Activated effector memory CD4-positive, alpha-beta T cell treated with Interleukin-2 at 50 U/mL for 16 hours (primary cell): Measurements from ENCODE around the gene KCND1.
"Not testable (repeated sequence)": the region's sequence is repeated elsewhere in the genome, so short reads cannot be mapped to it uniquely, and the experiment has no call there.

Experiments used
- DNase-seq: peaks from one replicate; pipeline ENCODE4 v3.0.0-alpha.2; 2020

KCND1 gene

DNA sequence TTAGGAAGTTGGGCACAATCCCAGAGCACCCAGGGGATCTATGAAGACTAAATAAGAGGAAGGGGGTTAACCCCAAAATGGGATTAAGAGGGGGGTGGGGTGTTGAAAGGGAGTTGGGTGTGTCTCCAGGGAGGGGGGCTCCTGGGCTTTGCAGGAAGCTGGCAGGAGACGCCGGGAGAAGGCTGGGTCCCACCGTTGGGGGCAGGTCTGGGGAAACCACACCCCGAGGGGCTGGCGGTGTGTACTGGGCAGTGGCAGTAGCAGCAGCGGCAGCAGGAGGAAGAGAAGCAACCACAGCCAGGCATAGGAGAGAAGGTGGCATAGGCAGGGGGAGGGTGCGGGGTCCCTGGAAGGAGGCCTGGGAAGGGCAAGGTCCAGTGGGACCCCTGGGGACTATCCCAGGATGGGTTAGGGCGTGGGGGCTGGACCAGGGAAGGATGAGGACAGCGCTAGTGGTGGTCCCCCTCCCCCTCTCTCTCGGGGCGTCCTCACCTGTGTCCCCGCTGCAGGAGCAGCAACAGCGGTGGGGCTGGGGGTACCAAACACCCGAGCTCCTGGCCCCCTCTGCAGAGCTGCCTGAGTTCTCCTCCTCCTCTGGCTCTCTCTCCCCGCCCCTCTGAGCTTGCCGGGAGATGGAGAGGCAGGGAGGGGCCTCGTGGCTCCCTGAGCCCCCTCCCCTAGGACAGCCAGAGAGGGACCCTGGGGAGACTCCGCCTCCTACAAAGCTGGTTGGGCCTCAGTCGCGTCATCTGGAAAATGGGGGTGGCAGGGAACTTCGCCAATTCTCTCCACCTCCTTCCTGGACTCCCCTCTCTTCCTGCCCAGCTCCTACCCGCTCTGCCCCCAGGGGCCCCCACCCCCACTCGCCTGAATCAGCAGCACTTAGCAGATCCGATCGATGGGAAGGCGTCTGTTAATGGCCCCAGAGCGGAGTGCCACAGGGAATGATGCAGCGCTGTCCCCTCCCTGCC lies at the start of gene KCND1:
Gene KCND1 (minus strand): TSS at position 596 of the 971 bp plus-strand sequence. CDS start 1,573 bp downstream, outside the sequence.
- no peak for DNase-seq

DNA sequence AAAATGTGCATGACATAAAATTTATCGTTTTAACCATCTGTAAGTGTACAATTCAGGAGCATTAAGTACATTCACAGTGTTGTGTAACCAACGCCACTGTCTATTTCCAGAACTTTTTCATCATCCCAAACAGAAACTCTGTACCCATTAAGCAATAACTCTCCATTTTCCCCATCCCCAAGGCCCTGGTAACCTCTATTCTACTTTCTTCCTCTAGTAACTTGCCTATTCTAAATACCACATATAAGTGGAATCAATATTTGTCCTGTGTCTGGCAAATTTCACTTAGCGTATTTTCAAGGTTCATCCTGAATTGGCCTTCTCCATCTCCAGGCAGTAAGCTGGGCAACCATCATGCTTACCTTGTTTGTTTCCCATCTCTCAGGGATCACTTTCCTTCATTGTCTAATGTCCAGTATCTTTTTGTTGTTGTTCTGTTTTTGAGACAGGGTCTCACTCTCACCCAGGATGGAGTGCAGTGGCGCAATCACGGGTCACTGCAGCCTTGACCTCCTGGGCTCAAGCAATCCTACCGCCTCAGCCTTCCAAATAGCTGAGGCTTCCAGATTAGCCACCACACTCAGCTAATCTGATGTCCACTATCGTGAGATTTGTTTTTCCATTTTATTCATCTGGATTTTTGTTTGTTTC lies 48.1 kb upstream of the KCND1 start:
- DNase-seq: no peak

DNA sequence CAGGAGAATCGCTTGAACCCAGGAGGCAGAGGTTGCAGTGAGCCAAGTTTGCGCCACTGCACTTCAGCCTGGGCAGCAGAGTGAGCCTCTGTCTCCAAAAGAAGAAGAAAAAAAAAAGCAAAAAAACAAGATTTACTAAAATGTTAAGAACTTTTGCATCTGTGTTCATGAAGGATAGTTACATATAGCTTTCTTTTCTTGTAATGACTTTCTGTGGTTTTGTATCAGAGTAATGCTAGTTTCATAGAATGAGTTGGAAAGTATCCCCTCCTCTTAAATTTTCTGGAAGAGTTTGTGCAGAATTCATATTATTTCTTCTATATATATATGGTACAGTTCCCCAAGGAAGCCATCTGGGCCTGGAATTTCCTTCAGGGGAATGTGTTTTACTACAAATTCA lies 47.4 kb upstream of the KCND1 start:
- DNase-seq: no peak

- DNase-seq: no peak
Observed at GRCh38 chrX:49003696-49004095, 32.1 kb upstream of the KCND1 start.

DNA sequence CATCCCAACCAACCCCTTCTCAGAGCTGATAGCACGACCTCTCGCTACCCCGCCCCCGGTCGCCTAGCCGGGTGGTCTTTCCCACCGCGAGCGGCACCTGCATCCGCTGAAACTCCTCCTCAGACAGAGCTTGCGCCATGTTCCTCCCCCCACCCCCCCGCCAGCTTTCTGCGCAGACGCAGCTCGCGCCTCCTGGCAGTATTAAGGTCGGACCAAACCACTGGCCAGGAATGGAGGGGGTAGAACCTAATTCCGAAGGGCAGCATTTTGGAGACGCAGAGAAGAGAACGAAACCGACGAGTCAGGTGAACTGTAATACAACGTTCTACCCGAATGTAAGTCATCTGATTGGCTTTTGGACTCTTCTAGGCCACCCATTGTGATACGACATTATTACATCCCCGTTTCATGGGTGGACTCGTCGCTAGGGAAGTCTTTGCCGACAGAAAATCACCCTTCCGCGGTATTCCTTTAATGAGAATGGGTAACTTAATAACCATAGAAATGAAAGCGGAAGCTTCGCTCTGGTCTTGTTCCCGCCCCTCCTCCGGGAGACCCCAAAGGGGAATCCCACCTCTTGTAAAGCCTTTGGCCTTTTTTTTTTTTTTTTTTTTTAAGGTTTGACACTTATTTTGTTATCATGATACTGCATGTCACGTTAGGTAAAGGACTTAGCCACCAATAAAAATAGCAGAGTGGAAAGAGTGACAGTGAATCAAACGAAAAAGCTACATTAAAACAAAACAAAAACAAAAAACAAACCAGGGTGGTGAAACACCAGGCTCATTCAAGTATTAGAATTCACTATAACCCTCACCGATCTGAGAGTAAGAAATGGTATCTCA lies 30.7 kb upstream of the KCND1 start, which contains the start of gene GRIPAP1:
Gene GRIPAP1 (minus strand): TSS at position 174 of the 845 bp plus-strand sequence. CDS start 35 bp downstream, at position 139.
- DNase-seq: peak; percentile 66

- DNase-seq: peak; percentile 2
Observed at GRCh38 chrX:49001521-49002090, 30.0 kb upstream of the KCND1 start.

GRCh38 chrX:49000636-49001035 lies 29.0 kb upstream of the KCND1 start:
- no peak for DNase-seq

DNA sequence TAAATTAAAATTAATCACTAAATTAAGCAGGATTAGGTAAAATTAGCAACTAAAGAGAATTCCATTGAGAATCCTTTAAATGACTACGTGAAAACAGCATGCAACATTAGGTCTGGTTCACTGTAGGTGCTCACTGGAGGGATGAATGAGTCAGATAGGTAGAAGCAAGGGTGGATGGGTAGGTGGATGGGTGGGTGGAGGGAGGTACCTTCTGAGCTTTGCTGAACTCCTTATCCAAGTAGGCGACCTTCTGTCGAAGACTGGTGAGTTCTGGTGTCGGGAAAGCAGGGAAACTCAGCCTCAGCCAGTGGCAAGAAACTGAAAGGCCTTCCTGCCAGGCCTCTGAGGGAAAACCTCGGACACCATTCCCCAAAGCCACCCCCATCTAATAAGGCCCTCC lies 27.4 kb upstream of the KCND1 start:
- no peak for DNase-seq

- DNase-seq: no peak
Observed at GRCh38 chrX:48998391-48998790, 26.7 kb upstream of the KCND1 start.

DNA sequence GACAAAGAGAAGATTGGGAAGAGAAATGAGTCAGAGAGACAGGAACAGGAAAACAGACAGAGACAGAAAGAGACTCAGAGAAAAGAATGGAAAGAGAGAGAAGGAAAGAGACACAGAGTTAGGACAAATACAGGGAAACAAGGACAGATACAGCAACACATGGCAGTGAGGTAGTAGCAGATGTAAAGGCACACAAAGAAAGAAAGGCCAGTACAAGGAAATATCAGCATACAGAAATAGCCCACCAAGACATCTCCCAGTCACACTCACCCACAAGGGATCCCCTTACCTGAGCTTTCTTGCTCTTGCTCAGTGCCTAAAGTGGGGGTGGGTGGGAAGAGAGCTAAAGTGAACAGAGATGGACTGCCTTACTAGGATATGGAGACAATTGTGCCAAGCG lies 26.2 kb upstream of the KCND1 start:
- no peak for DNase-seq

- no peak for DNase-seq
Observed at GRCh38 chrX:48997455-48997854, 25.8 kb upstream of the KCND1 start.

DNA sequence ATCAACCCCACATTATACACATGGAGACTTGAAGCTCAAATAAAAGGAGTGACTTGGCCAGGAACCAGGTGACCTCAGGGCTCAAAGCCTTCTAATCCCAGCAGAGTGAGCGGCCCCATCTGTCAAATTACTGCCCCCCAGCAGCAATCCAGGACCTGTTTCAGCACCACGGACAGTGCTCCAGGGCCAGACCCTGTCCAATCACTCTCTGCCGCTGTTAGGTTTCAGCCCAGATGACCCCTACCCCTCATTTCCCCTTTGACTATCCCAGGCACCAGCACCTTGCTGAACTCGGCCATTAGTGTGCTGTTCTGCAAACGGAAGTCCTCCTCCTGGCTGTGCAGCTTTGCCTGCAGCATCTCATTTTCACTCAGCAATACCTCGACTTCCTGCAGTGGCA lies 25.3 kb upstream of the KCND1 start:
- DNase-seq: no peak

DNA sequence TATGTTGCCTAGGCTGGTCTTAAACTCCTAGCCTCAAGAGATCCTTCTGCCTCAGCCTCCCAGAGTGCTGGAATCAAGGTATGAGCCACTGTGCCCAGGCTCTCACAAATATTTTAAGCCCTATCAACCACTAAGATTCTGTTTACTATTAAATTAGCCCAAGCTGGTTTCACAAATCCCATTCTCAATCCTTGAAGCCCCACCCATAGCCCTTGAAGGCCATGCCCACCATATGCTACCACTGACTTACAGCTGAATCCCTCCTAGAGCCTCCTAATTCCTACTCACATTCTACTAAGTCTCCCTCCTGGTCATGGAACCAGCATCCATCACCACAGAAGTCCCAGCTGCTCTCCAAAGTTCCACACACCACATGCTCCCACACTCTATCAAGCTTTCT lies 20.7 kb upstream of the KCND1 start:
- no peak for DNase-seq

GRCh38 chrX:48989483-48989882 lies 17.8 kb upstream of the KCND1 start:
- DNase-seq: no peak

DNA sequence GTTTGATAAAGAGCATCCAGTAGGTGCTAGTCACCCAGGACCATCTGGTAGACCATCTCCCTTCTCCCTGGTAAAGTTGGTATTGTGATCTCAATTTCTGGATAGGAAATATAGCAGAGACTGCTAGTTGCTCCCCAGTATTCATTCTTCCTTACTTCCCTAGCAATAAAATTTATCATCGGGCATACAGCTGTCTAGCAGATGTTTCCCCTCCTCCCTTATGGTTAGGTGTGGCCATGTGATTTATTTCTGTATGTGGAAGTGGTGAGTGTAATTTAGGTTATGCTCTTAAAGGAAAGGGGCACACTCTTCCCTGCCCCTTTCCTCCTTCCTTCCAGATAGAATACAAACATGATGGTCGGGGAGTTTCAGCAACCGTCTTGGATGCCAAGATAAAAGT lies 12.3 kb upstream of the KCND1 start:
- no peak for DNase-seq

- DNase-seq: no peak
Observed at GRCh38 chrX:48983081-48983480, 11.4 kb upstream of the KCND1 start.

GRCh38 chrX:48981178-48981577 lies 9.5 kb upstream of the KCND1 start:
- no peak for DNase-seq

GRCh38 chrX:48980341-48980740 lies 8.7 kb upstream of the KCND1 start:
- DNase-seq: not testable (repeated sequence)

DNA sequence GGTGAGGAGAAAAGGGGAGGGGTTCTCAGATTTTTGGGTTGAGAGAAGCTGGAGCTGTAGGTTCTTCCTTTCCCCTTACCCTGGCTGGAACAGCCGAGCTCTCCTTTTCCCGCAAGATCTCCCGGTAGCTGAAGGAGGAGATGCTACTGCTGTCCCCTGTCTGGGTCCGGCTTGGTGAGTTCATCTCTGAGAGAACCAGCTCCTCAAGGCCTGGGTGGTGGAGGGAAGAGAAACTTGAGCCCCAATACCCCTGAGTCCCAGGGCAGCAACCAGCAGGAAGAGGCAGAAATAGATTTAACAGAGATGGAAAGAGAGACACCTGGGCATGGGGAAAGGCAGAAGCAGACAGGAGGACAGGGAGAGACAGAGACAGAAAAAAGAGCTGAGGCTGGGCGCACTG lies 6.6 kb upstream of the KCND1 start:
- no peak for DNase-seq

- no peak for DNase-seq
Observed at GRCh38 chrX:48976086-48976485, 4.4 kb upstream of the KCND1 start.

- DNase-seq: no peak
Observed at GRCh38 chrX:48975541-48975940, 3.9 kb upstream of the KCND1 start.

- no peak for DNase-seq
Observed at GRCh38 chrX:48975041-48975440, 3.4 kb upstream of the KCND1 start.

DNA sequence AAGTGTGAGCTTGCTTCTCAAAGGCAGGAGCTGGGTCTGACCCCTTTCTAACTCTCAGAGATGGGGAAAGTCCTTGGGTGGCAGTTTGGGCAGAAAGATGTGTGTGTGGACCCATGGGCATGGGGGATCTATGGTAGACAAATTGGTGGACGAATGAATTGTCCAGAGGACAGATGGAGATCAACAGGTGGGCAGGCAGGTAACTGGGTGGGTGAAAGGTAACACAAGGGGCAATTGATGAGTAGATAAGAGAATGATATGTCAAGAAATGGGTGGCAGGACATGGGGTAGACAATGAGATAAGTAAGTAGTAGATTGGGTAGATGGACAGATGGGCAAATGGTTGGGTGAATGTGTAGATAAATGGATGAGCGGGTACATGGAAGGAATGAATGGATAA lies 2.9 kb upstream of the KCND1 start:
- no peak for DNase-seq
